OCI-LY1 (cell line): ENCODE data around the gene RFPL4A.

ENCODE experiments used
- CTCF ChIP-seq: fragments of 200-600 bp; sonication (generic), shearing (Covaris generic); IDR thresholded peaks from 2 replicates; pipeline ENCODE4 v1.5.1; 2017; ENCODE audit warnings: mild to moderate bottlenecking, antibody characterized with exemption, low read length, moderate library complexity, mixed read lengths
- EZH2 ChIP-seq: fragments of 200-600 bp; sonication (generic), shearing (Covaris generic); IDR thresholded peaks from 2 replicates; pipeline ENCODE4 v1.8.0; 2017; ENCODE audit warnings: borderline replicate concordance, mixed run types, mild to moderate bottlenecking, antibody characterized with exemption, low read length, moderate library complexity, mixed read lengths

DNA sequence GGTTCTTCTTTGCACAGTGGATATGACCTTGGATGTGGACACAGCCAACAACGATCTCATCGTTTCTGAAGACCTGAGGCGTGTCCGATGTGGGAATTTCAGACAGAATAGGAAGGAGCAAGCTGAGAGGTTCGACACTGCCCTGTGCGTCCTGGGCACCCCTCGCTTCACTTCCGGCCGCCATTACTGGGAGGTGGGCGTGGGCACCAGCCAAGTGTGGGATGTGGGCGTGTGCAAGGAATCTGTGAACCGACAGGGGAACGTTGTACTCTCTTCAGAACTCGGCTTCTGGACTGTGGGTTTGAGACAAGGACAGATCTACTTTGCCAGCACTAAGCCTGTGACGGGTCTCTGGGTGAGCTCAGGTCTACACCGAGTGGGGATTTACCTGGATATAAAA is 19.4 kb downstream of the RFPL4A start:
- TF ChIP-seq CTCF (no peak), EZH2 (no peak)
